K562 (cell line): ENCODE data around the gene CRYBA1. TPM values are rescaled to one million over a fixed set of nuclear protein-coding genes. Genes with fewer than 3 reads are reported as not detected.

Experiments
- ATAC-seq: fragments of 200-7000 bp; cut with Tn5 transposase; 3 replicates; pipeline ENCODE4 v1.9.1; 2020; ENCODE audit warnings: moderate library complexity
- BruUV-seq: library from RNA; stranded (reverse); fragments of 400-500 nt; replicated peaks from 2 replicates; lab custom pipeline; 2021; lab: Mats Ljungman, UMichigan
- CTCF ChIA-PET: fragments of 300-600 bp; formaldehyde crosslinking; extraction: SDS; loops from one replicate; lab custom pipeline; 2021; ENCODE audit warnings: low intra/inter-chr PET ratio; lab: Yijun Ruan, JAX
- POLR2A ChIA-PET: fragments of 300-600, 350-650 bp; sonication (Branson Sonifier 250); formaldehyde crosslinking; extraction: SDS; loops from one replicate; lab custom pipeline; 2021; ENCODE audit warnings: antibody characterized with exemption, inconsistent platforms; lab: Yijun Ruan, JAX
- DNase-seq, 4 experiments: peaks; one replicate each; pipeline versions ENCODE4 v3.0.0 to v3.0.0-alpha.2; 2011 to 2018; ENCODE audit warnings: low spot score in 3 of 4, mixed read lengths in 3 of 4; ENCODE audit errors: extremely low read depth in 1 of 4
- FAIRE-seq: peaks from 2 replicates; lab custom pipeline; 2011; peaks lifted over from hg19 to GRCh38; lab: Jason Lieb, UNC
- H2AFZ ChIP-seq: 2 replicates; pipeline ENCODE4 v1.6.0; 2011; ENCODE audit warnings: low read depth, low read length, control low read depth, inconsistent platforms
- H3K27ac ChIP-seq: fragments of 200-600 bp; 3 replicates; pipeline ENCODE4 v1.8.0; 2011; ENCODE audit warnings: low read depth, mild to moderate bottlenecking, control low read depth, inconsistent platforms, low read length, moderate library complexity, mixed read lengths; ENCODE audit errors: extremely low read depth
- H3K27me3 ChIP-seq, 2 experiments: fragments of 300-600 bp in 1 of 2; 2 replicates in 1 of 2; 3 replicates in 1 of 2; pipeline versions ENCODE4 v1.6.0 to v1.8.0; 2011; ENCODE audit warnings: inconsistent platforms in 2 of 2, low read length in 2 of 2, mild to moderate bottlenecking in 1 of 2, mixed read lengths in 1 of 2, moderate library complexity in 1 of 2; ENCODE audit not compliant: control insufficient read depth in 2 of 2, insufficient read depth in 2 of 2
- H3K36me3 ChIP-seq: fragments of 300-600 bp; 3 replicates; pipeline ENCODE4 v1.8.0; 2011; ENCODE audit warnings: mild to moderate bottlenecking, low read length, inconsistent platforms; ENCODE audit not compliant: control insufficient read depth, insufficient read depth
- H3K4me1 ChIP-seq, 2 experiments: fragments of 200-600 bp in 1 of 2; replicated peaks in 1 of 2; 2 replicates in 1 of 2; 3 replicates in 1 of 2; pipeline versions ENCODE4 v1.5.1 to v1.8.0; 2011; ENCODE audit warnings: inconsistent platforms in 2 of 2, low read length in 2 of 2, mild to moderate bottlenecking in 1 of 2, mixed read lengths in 1 of 2, moderate library complexity in 1 of 2; ENCODE audit not compliant: control insufficient read depth in 2 of 2, insufficient read depth in 2 of 2
- H3K4me2 ChIP-seq: 2 replicates; pipeline ENCODE4 v1.6.1; 2011; ENCODE audit warnings: low read length, control low read depth, inconsistent platforms, mixed read lengths; ENCODE audit not compliant: insufficient read depth
- H3K4me3 ChIP-seq: fragments of 200-600 bp; sonication (generic), shearing (Covaris generic); 2 replicates; pipeline ENCODE4 v1.5.1; 2016; ENCODE audit warnings: control low read depth, inconsistent platforms
- H3K79me2 ChIP-seq: fragments of 200-600 bp; 3 replicates; pipeline ENCODE4 v1.8.0; 2011; ENCODE audit warnings: low read length, inconsistent platforms; ENCODE audit not compliant: control insufficient read depth, insufficient read depth
- H3K9ac ChIP-seq, 2 experiments: 2 replicates each; pipeline versions ENCODE4 v1.6.0 to v1.6.1; 2011; ENCODE audit warnings: low read depth in 2 of 2, low read length in 2 of 2, control low read depth in 1 of 2, inconsistent platforms in 1 of 2, mild to moderate bottlenecking in 1 of 2, mixed read lengths in 1 of 2; ENCODE audit not compliant: insufficient read depth in 1 of 2
- H3K9me1 ChIP-seq: one replicate; pipeline ENCODE4 v1.6.0; 2011; ENCODE audit warnings: inconsistent platforms, mild to moderate bottlenecking, low read length, moderate library complexity; ENCODE audit not compliant: control insufficient read depth, insufficient read depth
- H3K9me3 ChIP-seq: replicated peaks from 2 replicates; pipeline ENCODE4 v1.5.1; 2011; ENCODE audit warnings: low read depth, low read length, inconsistent platforms; ENCODE audit not compliant: control insufficient read depth, insufficient read depth
- H4K20me1 ChIP-seq: replicated peaks from 2 replicates; pipeline ENCODE4 v1.6.1; 2011; ENCODE audit warnings: low read length, inconsistent platforms, mixed read lengths; ENCODE audit not compliant: control insufficient read depth, insufficient read depth
- BCOR ChIP-seq: fragments of 450-650 bp; IDR thresholded peaks from 2 replicates; pipeline ENCODE4 v1.6.1; 2016
- CHD4 ChIP-seq: fragments of 200-600 bp; sonication (generic); IDR thresholded peaks from 3 replicates; pipeline ENCODE4 v1.6.1; 2012; ENCODE audit warnings: low read depth, mild to moderate bottlenecking, mixed read lengths, low read length, inconsistent platforms; ENCODE audit not compliant: insufficient read depth, insufficient replicate concordance, poor library complexity, severe bottlenecking
- HLTF ChIP-seq: fragments of 450-650 bp; IDR thresholded peaks from 2 replicates; pipeline ENCODE4 v1.6.1; 2016
- KDM1A ChIP-seq, 2 experiments: fragments of 450-650 bp; IDR thresholded peaks; 2 replicates each; pipeline ENCODE4 v1.6.1; 2016; ENCODE audit warnings: mild to moderate bottlenecking in 2 of 2
- MYC ChIP-seq, 2 experiments: fragments of 250-450 bp in 1 of 2; sonication (Bioruptor Pico) in 1 of 2; IDR thresholded peaks; 2 replicates each; pipeline versions ENCODE4 v1.5.1 to v1.6.1; 2012 to 2021; ENCODE audit warnings: low read depth in 2 of 2, borderline replicate concordance in 1 of 2, improper control_type of control experiment in 1 of 2, low read length in 1 of 2, mild to moderate bottlenecking in 1 of 2, moderate library complexity in 1 of 2
- SRSF7 ChIP-seq: fragments of 200-400 bp; formaldehyde crosslinking; optimal IDR thresholded peaks from 2 replicates; pipeline ENCODE3; 2017; ENCODE audit warnings: mild to moderate bottlenecking, low read depth, low read length
- ZBTB40 ChIP-seq, 2 experiments: fragments of 450-650 bp in 1 of 2; sonication (generic) in 1 of 2; formaldehyde crosslinking in 1 of 2; IDR thresholded peaks; 2 replicates each; pipeline versions ENCODE4 v1.7.1 to v1.9.0; 2016 to 2022; ENCODE audit warnings: inconsistent platforms in 1 of 2, mild to moderate bottlenecking in 1 of 2, missing genetic modification reagents in 1 of 2
- ZC3H4 ChIP-seq: sonication (generic); formaldehyde crosslinking; IDR thresholded peaks from 2 replicates; pipeline ENCODE4 v1.9.0; 2021; ENCODE audit warnings: missing genetic modification reagents, borderline replicate concordance
- ZNF12 ChIP-seq: sonication (generic); formaldehyde crosslinking; IDR thresholded peaks from 2 replicates; pipeline ENCODE4 v1.4.0; 2020; ENCODE audit warnings: mild to moderate bottlenecking, missing genetic modification reagents
- ZNF24 ChIP-seq: fragments of 450-650 bp; IDR thresholded peaks from 2 replicates; pipeline ENCODE4 v1.6.1; 2016
- ZNF316 ChIP-seq: fragments of 450-650 bp; IDR thresholded peaks from 2 replicates; pipeline ENCODE4 v1.6.1; 2016
- ZNF586 ChIP-seq: fragments of 450-650 bp; formaldehyde crosslinking; conservative IDR thresholded peaks from 2 replicates; pipeline ENCODE4 v1.4.0; 2020; ENCODE audit warnings: mild to moderate bottlenecking, moderate library complexity
- WGBS: fragments of 100-300 bp; shearing (Covaris generic); methylation state at CpG from one replicate; pipeline ENCODE4 v1.1.6; 2016; ENCODE audit warnings: low coverage, mixed read lengths; ENCODE audit not compliant: insufficient coverage; ENCODE audit errors: missing lambda C conversion rate; 5-methylcytosine and 5-hydroxymethylcytosine counted together
- in situ Hi-C: fragments of 300-500 bp; cut with MboI; formaldehyde crosslinking; loops from 4 replicates; pipeline ENCODE4 v1.15.0; 2018; ENCODE audit warnings: inconsistent platforms, mixed read lengths
- intact Hi-C: fragments of 100-400 bp; cut with micrococcal nuclease; formaldehyde crosslinking; loops from 2 replicates; pipeline ENCODE4 v1.14.2; 2022
- polyA plus RNA-seq, 8 experiments: library from polyadenylated mRNA; depleted of rRNA in 4 of 8; stranded (reverse) in 5 of 8; unstranded in 3 of 8; fragments of >200 nt; fragmentation: Nextera tagmentation in 2 of 8; fragmentation: Illumina TruSeq in 1 of 8; extraction: Ambion mirVana in 2 of 8; extraction: Trizol in 1 of 8; gene quantifications; 2 replicates each; pipeline versions ENCODE4 v1.2.1 to v1.2.3, GENCODE V29; 2011 to 2014; ENCODE audit warnings: inconsistent platforms in 1 of 8, missing spikeins in 1 of 8
- total RNA-seq, 7 experiments: library from RNA; depleted of rRNA in 6 of 7; stranded (reverse); fragments of >200 nt in 6 of 7; fragmentation: Illumina TruSeq in 2 of 7; extraction: Trizol in 2 of 7; gene quantifications; 2 replicates each; pipeline versions ENCODE4 v1.2.1 to v1.2.3, GENCODE V29; 2011 to 2021; ENCODE audit warnings: low replicate concordance in 1 of 7
- TF ChIP-seq, protein P1 (sequence below): fragments of 250-450 bp; sonication (Bioruptor Pico); IDR thresholded peaks from 2 replicates; pipeline ENCODE4 v1.5.0; 2020; ENCODE audit warnings: mild to moderate bottlenecking

Gene CRYBA1
- total and polyA plus RNA-seq, 9 of the 15 experiments (the other 6 are each of a cell fraction or from before 2014, with no cell fraction given), result not detected

- H3K27ac ChIP-seq, result no peak overlapping the region
- no peak overlapping the region for H2AFZ ChIP-seq
- no peaks in the 10 kb centered on the region for H3K79me2 ChIP-seq
- intact Hi-C loops, result loop anchor here (10.0 kb wide), 1 partner anchor 97 kb away; no protein-coding TSS in a partner anchor
- WGBS, result 25% methylated on average over 1 of the region's 1 CpG
- H3K4me3 ChIP-seq, result no peak overlapping the region
- H3K9me1 ChIP-seq, result no peaks in the 10 kb centered on the region
- H3K9ac ChIP-seq, result no peak overlapping the region
- no peaks in the 10 kb centered on the region for H4K20me1 ChIP-seq
- peaks cover 3 to 13% of the 10 kb centered on the region in 2 experiments; a peak in 2 of 5 replicates for H3K4me1 ChIP-seq
- no peaks in the 10 kb centered on the region for H3K36me3 ChIP-seq
- ATAC-seq (no peak), DNase-seq (no peak), FAIRE-seq (no peak)
- CTCF ChIA-PET, result interaction anchor here (0.7 kb wide), 1 partner anchor 118 kb away, joined by 5 read pairs; no protein-coding TSS in a partner anchor
- POLR2A ChIA-PET, result interaction anchor here (1.2 to 1.3 kb wide), 2 partner anchors 14 to 52 kb away, joined by 3 to 4 read pairs; partner anchors contain the start of gene NUFIP2
- in situ Hi-C loops, result no loop called here
- no TSS peak for BruUV-seq
- H3K27me3 ChIP-seq, result no peaks in the 10 kb centered on the region
- H3K4me2 ChIP-seq, result no peak overlapping the region
- H3K9me3 ChIP-seq, result no peaks in the 10 kb centered on the region
- TF ChIP-seq MYC (IDR thresholded peaks at IDR 0.05; ENCODE audit: low read depth, low read length), result no peak
- TF ChIP-seq MYC (CRISPR knock-in tag; IDR thresholded peaks at IDR 0.05; ENCODE audit: borderline replicate concordance, low read depth), result no peak
- TF ChIP-seq ZNF12, result no peak
- no peak for TF ChIP-seq ZC3H4 (CRISPR knock-in tag)
- TF ChIP-seq BCOR, result peak; percentile 95
- TF ChIP-seq SRSF7, result no peak
- TF ChIP-seq ZBTB40 (IDR thresholded peaks at IDR 0.05), result no peak
- no peak for TF ChIP-seq ZBTB40 (CRISPR knock-in tag; IDR thresholded peaks at IDR 0.05)
- peak; percentile 71 to 80 for TF ChIP-seq KDM1A (IDR thresholded peaks at IDR 0.05)
- TF ChIP-seq CHD4, result peak; percentile 55
- TF ChIP-seq, protein P1, sequence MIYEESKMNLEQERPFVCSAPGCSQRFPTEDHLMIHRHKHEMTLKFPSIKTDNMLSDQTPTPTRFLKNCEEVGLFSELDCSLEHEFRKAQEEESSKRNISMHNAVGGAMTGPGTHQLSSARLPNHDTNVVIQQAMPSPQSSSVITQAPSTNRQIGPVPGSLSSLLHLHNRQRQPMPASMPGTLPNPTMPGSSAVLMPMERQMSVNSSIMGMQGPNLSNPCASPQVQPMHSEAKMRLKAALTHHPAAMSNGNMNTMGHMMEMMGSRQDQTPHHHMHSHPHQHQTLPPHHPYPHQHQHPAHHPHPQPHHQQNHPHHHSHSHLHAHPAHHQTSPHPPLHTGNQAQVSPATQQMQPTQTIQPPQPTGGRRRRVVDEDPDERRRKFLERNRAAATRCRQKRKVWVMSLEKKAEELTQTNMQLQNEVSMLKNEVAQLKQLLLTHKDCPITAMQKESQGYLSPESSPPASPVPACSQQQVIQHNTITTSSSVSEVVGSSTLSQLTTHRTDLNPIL (CRISPR knock-in tag), result no peak
- TF ChIP-seq ZNF24, result 0 out of 2 replicates have a peak, but pooled peaks have one; percentile 7
- TF ChIP-seq ZNF316, result no peak
- TF ChIP-seq HLTF, result no peak
- no peak for TF ChIP-seq ZNF586 (CRISPR knock-in tag)
These were observed 4.6 kb upstream of the CRYBA1 start for GRCh38 chr17:29242051-29242450.
